ENCODE data around the gene CHD2.

Gene CHD2

GRCh38 chr15:93047621-93048425, 147.7 kb downstream of the CHD2 start:
- no peak for TF ChIP-seq EZH2phosphoT487 (IDR thresholded peaks at IDR 0.05; ENCODE audit: borderline replicate concordance)
- no peak for TF ChIP-seq CTCF (conservative IDR thresholded peaks at IDR 0.05; ENCODE audit: low read length)
- Histone ChIP-seq H3K4me2 (ENCODE audit: low read depth, low read length, poor library complexity, severe bottlenecking) (peak overlapping the region; percentile 46), H4K20me1 (ENCODE audit: insufficient read depth, low read length, poor library complexity, severe bottlenecking) (no peaks in the 10 kb centered on the region), H2AFZ (ENCODE audit: low read length) (peak overlapping the region; percentile 3; the same call in 1 of the 2 replicates), H3K9me3 (ENCODE audit: insufficient read depth, low read depth, low read length) (peaks cover 5% of the 10 kb centered on the region; the same call in 1 of the 2 replicates), H3K4me1 (ENCODE audit: insufficient read depth, low read length, poor library complexity, severe bottlenecking) (peaks cover 20% of the 10 kb centered on the region), H3K9me2 (replicated peaks; ENCODE audit: low read depth, low read length) (no peaks in the 10 kb centered on the region), H3K79me2 (ENCODE audit: insufficient read depth, low read length) (no peaks in the 10 kb centered on the region), H3K4me3 (ENCODE audit: low read length, poor library complexity, severe bottlenecking) (peak overlapping the region; percentile 24), H3K36me3 (ENCODE audit: insufficient read depth, low read length) (no peaks in the 10 kb centered on the region), H3F3A (ENCODE audit: low read depth) (no peaks in the 10 kb centered on the region), H3K27me3 (ENCODE audit: insufficient read depth, low read length, poor library complexity, severe bottlenecking) (no peaks in the 10 kb centered on the region), H3K9ac (ENCODE audit: low read depth, low read length, poor library complexity, severe bottlenecking) (peak overlapping the region; percentile 28)

GRCh38 chr15:93048426-93048721, 148.2 kb downstream of the CHD2 start:
- no peaks in the 10 kb centered on the region for H3F3A ChIP-seq (ENCODE audit: low read depth)
- H3K4me1 ChIP-seq (ENCODE audit: insufficient read depth, low read length, poor library complexity, severe bottlenecking): peaks cover 20% of the 10 kb centered on the region

GRCh38 chr15:93048759-93049161, 148.6 kb downstream of the CHD2 start:
- H3K36me3 ChIP-seq (ENCODE audit: insufficient read depth, low read length): no peaks in the 10 kb centered on the region
- H4K20me1 ChIP-seq (ENCODE audit: insufficient read depth, low read length, poor library complexity, severe bottlenecking): no peaks in the 10 kb centered on the region
- H3K4me2 ChIP-seq (ENCODE audit: low read depth, low read length, poor library complexity, severe bottlenecking): no peak overlapping the region

More at GRCh38 chr15:93048426-93048721, 148.2 kb downstream of the CHD2 start:
- no peak for TF ChIP-seq EZH2phosphoT487 (IDR thresholded peaks at IDR 0.05; ENCODE audit: borderline replicate concordance)
- TF ChIP-seq CTCF (conservative IDR thresholded peaks at IDR 0.05; ENCODE audit: low read length): no peak
- no peaks in the 10 kb centered on the region for H3K9me2 ChIP-seq (replicated peaks; ENCODE audit: low read depth, low read length)
- H3K36me3 ChIP-seq (ENCODE audit: insufficient read depth, low read length): no peaks in the 10 kb centered on the region
- H3K9me3 ChIP-seq (ENCODE audit: insufficient read depth, low read depth, low read length): peaks cover 5% of the 10 kb centered on the region; the same call in 1 of the 2 replicates
- no peak overlapping the region for H3K4me3 ChIP-seq (ENCODE audit: low read length, poor library complexity, severe bottlenecking)
- H3K27me3 ChIP-seq (ENCODE audit: insufficient read depth, low read length, poor library complexity, severe bottlenecking): no peaks in the 10 kb centered on the region
- no peaks in the 10 kb centered on the region for H3K79me2 ChIP-seq (ENCODE audit: insufficient read depth, low read length)
- H3K4me2 ChIP-seq (ENCODE audit: low read depth, low read length, poor library complexity, severe bottlenecking): no peak overlapping the region
- peak overlapping the region; percentile 28 for H3K9ac ChIP-seq (ENCODE audit: low read depth, low read length, poor library complexity, severe bottlenecking)
- H4K20me1 ChIP-seq (ENCODE audit: insufficient read depth, low read length, poor library complexity, severe bottlenecking): no peaks in the 10 kb centered on the region
- H2AFZ ChIP-seq (ENCODE audit: low read length): no peak overlapping the region

More at GRCh38 chr15:93048759-93049161, 148.6 kb downstream of the CHD2 start:
- no peaks in the 10 kb centered on the region for H3F3A ChIP-seq (ENCODE audit: low read depth)
- no peaks in the 10 kb centered on the region for H3K9me2 ChIP-seq (replicated peaks; ENCODE audit: low read depth, low read length)
- H3K27me3 ChIP-seq (ENCODE audit: insufficient read depth, low read length, poor library complexity, severe bottlenecking): no peaks in the 10 kb centered on the region
- H2AFZ ChIP-seq (ENCODE audit: low read length): no peak overlapping the region
- TF ChIP-seq EZH2phosphoT487 (IDR thresholded peaks at IDR 0.05; ENCODE audit: borderline replicate concordance) (no peak), CTCF (conservative IDR thresholded peaks at IDR 0.05; ENCODE audit: low read length) (no peak)
- no peaks in the 10 kb centered on the region for H3K79me2 ChIP-seq (ENCODE audit: insufficient read depth, low read length)
- no peak overlapping the region for H3K4me3 ChIP-seq (ENCODE audit: low read length, poor library complexity, severe bottlenecking)
- peaks cover 20% of the 10 kb centered on the region for H3K4me1 ChIP-seq (ENCODE audit: insufficient read depth, low read length, poor library complexity, severe bottlenecking)
- H3K9me3 ChIP-seq (ENCODE audit: insufficient read depth, low read depth, low read length): peaks cover 5% of the 10 kb centered on the region; the same call in 1 of the 2 replicates
- no peak overlapping the region for H3K9ac ChIP-seq (ENCODE audit: low read depth, low read length, poor library complexity, severe bottlenecking)

All from Loucy (cell line).